Smooth muscle cell of the brain vasculature (primary cell): ENCODE data around the gene ATRIP.

ENCODE experiments used
- DNase-seq: peaks from one replicate; pipeline ENCODE4 v3.0.0-alpha.2; 2012; ENCODE audit warnings: low read depth, low spot score

Gene ATRIP

DNA sequence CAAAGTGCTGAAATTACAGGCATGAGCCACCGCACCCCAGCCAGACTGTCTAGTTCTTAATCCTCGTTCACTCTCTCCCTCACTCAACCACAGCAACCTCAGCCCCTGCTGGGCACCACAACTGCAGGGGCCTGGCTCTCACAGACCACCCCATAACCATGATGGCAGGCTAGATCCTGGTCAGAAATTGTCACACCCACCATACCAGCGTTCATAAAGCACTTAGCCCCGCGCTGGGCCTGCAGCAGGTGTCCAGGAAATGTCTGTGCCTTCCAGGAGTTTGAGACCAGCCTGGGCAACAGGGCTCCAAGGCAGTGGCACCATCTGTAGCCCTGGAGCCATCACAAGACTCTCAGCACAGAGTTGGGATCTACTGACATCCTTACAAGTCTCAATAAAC is 55.6 kb downstream of the ATRIP start:
- DNase-seq, result no peak

GRCh38 chr3:48502728-48503168 is 56.2 kb downstream of the ATRIP start:
- no peak for DNase-seq

DNA sequence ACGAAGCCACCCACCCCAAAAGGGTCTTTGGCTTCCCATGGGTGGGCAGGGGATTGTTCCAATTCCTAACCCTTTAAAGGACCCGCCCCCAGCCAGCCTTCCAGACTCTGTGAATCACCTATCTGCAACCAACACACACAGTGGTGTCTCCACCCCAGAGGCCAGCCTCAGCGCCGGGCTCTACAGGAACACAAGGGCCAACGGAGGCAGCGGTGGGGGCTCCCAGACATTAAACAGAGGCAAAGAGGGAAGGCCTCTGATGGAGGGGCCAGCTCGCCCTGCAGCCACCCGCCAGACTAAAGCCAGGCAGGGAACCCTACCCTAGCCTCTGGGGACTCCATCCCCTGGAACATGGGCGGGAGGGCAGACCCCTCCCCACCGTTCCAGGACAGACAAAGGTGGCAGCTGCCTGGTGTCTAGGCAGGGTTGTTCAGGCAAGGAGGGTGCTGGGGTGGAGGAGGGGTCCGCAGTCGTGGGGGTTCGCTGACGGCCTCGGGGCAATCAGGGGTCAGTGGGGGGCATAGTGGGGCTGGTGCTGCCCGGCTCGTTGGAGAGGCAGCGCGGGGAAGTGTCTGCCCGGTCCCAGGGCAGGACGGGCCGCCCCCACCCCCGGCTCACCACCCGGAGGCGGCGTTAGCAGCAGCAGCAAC is 57.0 kb downstream of the ATRIP start:
- no peak for DNase-seq

GRCh38 chr3:48504051-48504946 is 57.8 kb downstream of the ATRIP start, which contains the start of gene SHISA5:
Gene SHISA5, minus strand, starts transcription at chr3:48504174. Its CDS starts 80 bp downstream, at chr3:48504094.
- DNase-seq, result no peak

GRCh38 chr3:48505146-48505545 is 58.6 kb downstream of the ATRIP start:
- DNase-seq, result no peak

- no peak for DNase-seq
Observed at GRCh38 chr3:48505968-48506504, 59.5 kb downstream of the ATRIP start.

DNA sequence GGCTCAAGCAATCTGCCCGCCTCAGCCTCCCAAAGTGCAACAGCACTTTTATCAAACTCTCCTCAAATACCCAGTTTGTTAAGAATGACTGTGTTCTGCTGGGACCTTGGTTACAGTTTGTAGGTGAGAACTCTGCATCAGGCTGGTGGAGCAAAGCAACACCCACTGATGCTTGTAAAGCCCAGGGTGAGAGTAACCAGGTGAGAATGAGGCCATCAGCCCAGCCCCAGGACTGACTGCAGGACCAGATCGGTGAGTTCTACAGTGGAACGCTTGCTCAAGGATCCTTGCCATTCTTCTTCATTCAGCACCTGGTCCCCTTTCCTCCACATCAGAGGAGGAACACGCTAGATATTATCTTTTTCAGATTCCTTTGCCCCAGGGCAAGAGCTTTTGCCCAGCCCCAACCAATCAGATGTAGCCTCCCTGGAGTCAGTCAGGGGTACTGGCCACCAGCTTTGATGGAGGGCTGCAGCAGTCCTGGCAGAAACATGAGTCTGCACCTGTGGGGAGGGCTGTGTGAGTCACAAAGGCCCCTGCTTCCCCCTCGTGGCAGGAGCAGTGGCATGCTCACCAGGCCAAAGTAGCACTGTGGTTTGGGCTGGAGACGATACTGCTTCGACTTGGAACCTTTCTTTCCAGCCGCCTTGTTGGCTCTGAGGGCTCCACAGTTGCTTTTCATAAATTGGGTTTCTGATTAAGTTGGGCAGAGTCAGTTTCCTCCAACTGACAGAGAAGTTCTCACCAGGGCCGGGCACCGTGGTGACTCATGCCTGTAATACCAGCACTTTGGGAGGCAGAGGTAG is 60.9 kb downstream of the ATRIP start:
- no peak for DNase-seq

GRCh38 chr3:48511551-48511950 is 65.0 kb downstream of the ATRIP start:
- no peak for DNase-seq

DNA sequence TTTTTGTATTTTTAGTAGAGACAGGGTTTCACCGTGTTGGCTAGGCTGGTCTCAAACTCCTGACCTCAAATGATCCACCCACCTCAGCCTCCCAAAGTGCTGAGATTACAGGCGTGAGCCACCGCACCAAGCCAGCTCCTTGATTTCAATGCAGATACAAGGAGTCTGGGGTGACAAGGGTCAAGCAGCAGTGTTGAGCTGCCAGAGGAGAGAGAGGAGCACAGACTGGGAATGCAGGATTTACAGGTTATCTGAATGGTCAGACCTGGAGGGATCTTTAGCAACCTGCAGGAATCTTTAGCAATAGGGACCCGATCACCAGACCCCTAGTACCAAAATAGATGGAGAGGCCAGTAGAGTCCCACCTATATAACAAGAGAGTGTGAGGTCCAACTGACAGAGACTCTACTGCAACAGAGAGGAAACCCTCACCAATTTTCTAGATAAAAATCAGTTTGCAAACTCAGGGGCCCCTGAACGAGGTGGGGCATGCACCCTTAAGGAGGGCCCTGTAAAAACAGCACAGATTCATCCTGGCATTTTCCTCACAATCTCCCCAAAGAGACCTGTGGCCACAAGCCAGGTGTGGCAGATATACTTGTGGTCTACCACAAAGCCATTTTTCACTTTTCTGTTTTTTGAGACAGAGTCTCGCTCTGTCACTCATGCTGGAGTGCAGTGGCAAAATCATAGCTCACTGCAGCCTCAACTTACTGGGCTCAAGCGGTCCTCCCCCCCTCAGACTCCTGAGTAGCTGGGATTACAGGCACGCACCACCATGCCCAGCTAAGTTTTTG is 68.1 kb downstream of the ATRIP start:
- DNase-seq, result no peak
